H9 (cell line): Measurements from ENCODE around the gene SEZ6. TPM values are rescaled to one million over a fixed set of nuclear protein-coding genes. Genes with fewer than 3 reads are reported as not detected.

Experiments used
- DNase-seq: peaks from one replicate; pipeline ENCODE4 v3.0.0-alpha.2; 2017
- H2AFZ ChIP-seq: one replicate; pipeline ENCODE4 v1.6.1; 2013; ENCODE audit warnings: mild to moderate bottlenecking, low read length, control low read depth, moderate library complexity
- H2AK5ac ChIP-seq: 2 replicates; pipeline ENCODE4 v1.6.1; 2013; ENCODE audit warnings: low read length, control low read depth, mixed read lengths; ENCODE audit not compliant: insufficient read length
- H2BK120ac ChIP-seq: one replicate; pipeline ENCODE4 v1.6.1; 2013; ENCODE audit warnings: low read depth, mild to moderate bottlenecking, low read length, control low read depth, inconsistent platforms; ENCODE audit not compliant: poor library complexity, severe bottlenecking
- H2BK12ac ChIP-seq: 2 replicates; pipeline ENCODE4 v1.6.1; 2013; ENCODE audit warnings: low read length, control low read depth, mixed read lengths, low read depth; ENCODE audit not compliant: insufficient read length
- H2BK15ac ChIP-seq: 2 replicates; pipeline ENCODE4 v1.6.1; 2013; ENCODE audit warnings: low read depth, low read length, control low read depth
- H2BK20ac ChIP-seq: one replicate; pipeline ENCODE4 v1.6.1; 2013; ENCODE audit warnings: low read depth, mild to moderate bottlenecking, low read length, control low read depth, inconsistent platforms; ENCODE audit not compliant: poor library complexity, severe bottlenecking
- H2BK5ac ChIP-seq: 2 replicates; pipeline ENCODE4 v1.6.1; 2013; ENCODE audit warnings: low read length, control low read depth, mixed read lengths; ENCODE audit not compliant: insufficient read length
- H3K14ac ChIP-seq: 2 replicates; pipeline ENCODE4 v1.6.1; 2013; ENCODE audit warnings: low read length, control low read depth; ENCODE audit not compliant: insufficient read depth
- H3K18ac ChIP-seq: 2 replicates; pipeline ENCODE4 v1.6.1; 2013; ENCODE audit warnings: low read depth, mild to moderate bottlenecking, mixed read lengths, low read length, control low read depth; ENCODE audit not compliant: insufficient read length
- H3K23ac ChIP-seq: 2 replicates; pipeline ENCODE4 v1.6.1; 2013; ENCODE audit warnings: low read length, control low read depth, mixed read lengths, low read depth; ENCODE audit not compliant: insufficient read length
- H3K23me2 ChIP-seq: 2 replicates; pipeline ENCODE4 v1.6.1; 2013; ENCODE audit warnings: low read depth, mild to moderate bottlenecking, mixed read lengths, low read length, control low read depth; ENCODE audit not compliant: insufficient read length, poor library complexity, severe bottlenecking
- H3K27ac ChIP-seq: 2 replicates; pipeline ENCODE4 v1.5.1; 2013; ENCODE audit warnings: low read length, control low read depth, mixed read lengths, low read depth; ENCODE audit not compliant: insufficient read length
- H3K27me3 ChIP-seq: 2 replicates; pipeline ENCODE4 v1.6.1; 2013; ENCODE audit warnings: low read length, control low read depth, inconsistent platforms; ENCODE audit not compliant: insufficient read depth
- H3K4ac ChIP-seq: 2 replicates; pipeline ENCODE4 v1.6.1; 2013; ENCODE audit warnings: low read depth, mild to moderate bottlenecking, control low read depth, inconsistent platforms, low read length, moderate library complexity
- H3K4me1 ChIP-seq: 2 replicates; pipeline ENCODE4 v1.6.1; 2013; ENCODE audit warnings: low read length, control low read depth, inconsistent platforms; ENCODE audit not compliant: insufficient read depth
- H3K4me2 ChIP-seq: 2 replicates; pipeline ENCODE4 v1.6.1; 2013; ENCODE audit warnings: low read length, control low read depth, mixed read lengths; ENCODE audit not compliant: insufficient read length, insufficient read depth
- H3K56ac ChIP-seq: 2 replicates; pipeline ENCODE4 v1.6.1; 2013; ENCODE audit warnings: low read depth, mild to moderate bottlenecking, mixed read lengths, low read length, control low read depth; ENCODE audit not compliant: insufficient read length
- H3K79me1 ChIP-seq: 2 replicates; pipeline ENCODE4 v1.6.1; 2013; ENCODE audit warnings: low read depth, mild to moderate bottlenecking, moderate library complexity, low read length, control low read depth, inconsistent platforms; ENCODE audit not compliant: insufficient read depth, poor library complexity, severe bottlenecking
- H3K79me2 ChIP-seq: 2 replicates; pipeline ENCODE4 v1.6.1; 2013; ENCODE audit warnings: low read length, control low read depth, inconsistent platforms; ENCODE audit not compliant: insufficient read depth
- H3K9ac ChIP-seq: 2 replicates; pipeline ENCODE4 v1.6.1; 2013; ENCODE audit warnings: low read length, control low read depth, mixed read lengths; ENCODE audit not compliant: insufficient read length; ENCODE audit errors: extremely low read depth
- H3K9me3 ChIP-seq: one replicate; pipeline ENCODE4 v1.6.1; 2013; ENCODE audit warnings: low read depth, low read length, inconsistent platforms; ENCODE audit not compliant: control insufficient read depth
- H3T11ph ChIP-seq: one replicate; pipeline ENCODE4 v1.6.1; 2013; ENCODE audit warnings: mild to moderate bottlenecking, low read length, control low read depth, inconsistent platforms
- H4K20me1 ChIP-seq: one replicate; pipeline ENCODE4 v1.6.1; 2013; ENCODE audit not compliant: control insufficient read depth, insufficient read length, insufficient read depth
- H4K5ac ChIP-seq: 2 replicates; pipeline ENCODE4 v1.6.1; 2013; ENCODE audit warnings: low read depth, mild to moderate bottlenecking, mixed read lengths, low read length, control low read depth; ENCODE audit not compliant: insufficient read length
- H4K8ac ChIP-seq: replicated peaks from 2 replicates; pipeline ENCODE4 v1.6.1; 2013; ENCODE audit warnings: low read length, control low read depth, mixed read lengths, low read depth; ENCODE audit not compliant: insufficient read length
- H4K91ac ChIP-seq: 2 replicates; pipeline ENCODE4 v1.6.1; 2013; ENCODE audit warnings: low read depth, mild to moderate bottlenecking, moderate library complexity, mixed read lengths, low read length, control low read depth; ENCODE audit not compliant: insufficient read length
- H3K27ac Mint-ChIP-seq, 3 experiments: 2 replicates in 2 of 3; 3 replicates in 1 of 3; pipeline ENCODE4 v1.8.0; 2020 to 2021; ENCODE audit warnings: mixed read lengths in 3 of 3, mild to moderate bottlenecking in 1 of 3, moderate library complexity in 1 of 3
- H3K27me3 Mint-ChIP-seq: 2 replicates; pipeline ENCODE4 v1.8.0; 2021; ENCODE audit warnings: low read depth, mild to moderate bottlenecking, moderate library complexity, mixed read lengths
- H3K36me3 Mint-ChIP-seq, 3 experiments: 2 replicates in 2 of 3; 3 replicates in 1 of 3; pipeline ENCODE4 v1.8.0; 2020 to 2021; ENCODE audit warnings: low read depth in 3 of 3, mixed read lengths in 3 of 3; ENCODE audit not compliant: insufficient read depth in 1 of 3
- H3K4me1 Mint-ChIP-seq, 2 experiments: 2 replicates each; pipeline ENCODE4 v1.8.0; 2020; ENCODE audit warnings: mixed read lengths in 2 of 2
- H3K4me3 Mint-ChIP-seq, 2 experiments: 2 replicates in 1 of 2; 3 replicates in 1 of 2; pipeline ENCODE4 v1.8.0; 2020 to 2021; ENCODE audit warnings: mild to moderate bottlenecking in 2 of 2, mixed read lengths in 2 of 2, moderate library complexity in 1 of 2
- H3K9me3 Mint-ChIP-seq, 2 experiments: 2 replicates in 1 of 2; 3 replicates in 1 of 2; pipeline ENCODE4 v1.8.0; 2020; ENCODE audit warnings: mild to moderate bottlenecking in 2 of 2, mixed read lengths in 2 of 2, moderate library complexity in 1 of 2
- CTCF ChIP-seq: fragments of 200-600 bp; sonication (generic); conservative IDR thresholded peaks from 3 replicates; pipeline ENCODE4 v1.8.0; 2021; ENCODE audit warnings: antibody characterized with exemption, mild to moderate bottlenecking
- WGBS: extraction: QIAGEN DNeasy Blood & Tissue Kit; methylation state at CpG from one replicate; pipeline ENCODE4 v1.1.7; 2013; ENCODE audit warnings: missing lambda C conversion rate, low lambda C conversion rate, mixed read lengths; ENCODE audit not compliant: insufficient read length; ENCODE audit errors: extremely low coverage; 5-methylcytosine and 5-hydroxymethylcytosine counted together
- total RNA-seq: library from RNA; stranded (reverse); gene quantifications from 2 replicates; pipeline ENCODE4 v1.2.1, GENCODE V29; 2021

The SEZ6 gene
- total RNA-seq, 1 experiment from 2014 or later: 1.8 TPM

GRCh38 chr17:29037739-29038084 is 31.9 kb upstream of the SEZ6 start:
- H3K9me3 Mint-ChIP-seq: peaks cover 19 to 20% of the 10 kb centered on the region in 2 experiments
- no peak overlapping the region for H2BK12ac ChIP-seq
- no peak overlapping the region for H2AFZ ChIP-seq
- no peak overlapping the region for H2BK5ac ChIP-seq
- no peak overlapping the region for H2BK20ac ChIP-seq
- no peaks in the 10 kb centered on the region for H3K79me1 ChIP-seq
- H3K9ac ChIP-seq: no peak overlapping the region
- no peaks in the 10 kb centered on the region for H3K27me3 ChIP-seq
- no peaks in the 10 kb centered on the region for H3K9me3 ChIP-seq
- no peak overlapping the region for H4K5ac ChIP-seq
- DNase-seq: no peak
- H4K20me1 ChIP-seq: no peaks in the 10 kb centered on the region
- H3K23ac ChIP-seq: no peak overlapping the region
- no peak overlapping the region for H2BK15ac ChIP-seq
- no peak overlapping the region for H3T11ph ChIP-seq
- no peak overlapping the region for H3K56ac ChIP-seq
- no peaks in the 10 kb centered on the region for H3K23me2 ChIP-seq
- H3K18ac ChIP-seq: no peak overlapping the region
- H4K8ac ChIP-seq: no peak overlapping the region
- no peak overlapping the region for H3K4ac ChIP-seq
- peaks cover 5% of the 10 kb centered on the region for H3K27me3 Mint-ChIP-seq
- H3K27ac Mint-ChIP-seq: no peak overlapping the region
- no peak for TF ChIP-seq CTCF
- H3K4me2 ChIP-seq: no peak overlapping the region
- no peak overlapping the region for H2AK5ac ChIP-seq
- peaks cover 13 to 20% (median 15%) of the 10 kb centered on the region in 3 experiments for H3K36me3 Mint-ChIP-seq
- peaks cover 34 to 37% of the 10 kb centered on the region in 2 experiments for H3K4me1 Mint-ChIP-seq
- H3K14ac ChIP-seq: peak overlapping the region; percentile 0; the same call in 1 of the 2 replicates
- H3K4me1 ChIP-seq: peaks cover 12% of the 10 kb centered on the region
- WGBS: no CpG with 5 or more reads among the region's 10 CpGs
- no peaks in the 10 kb centered on the region for H3K79me2 ChIP-seq
- no peak overlapping the region for H4K91ac ChIP-seq
- no peak overlapping the region for H3K4me3 Mint-ChIP-seq
- no peak overlapping the region for H3K27ac ChIP-seq
- H2BK120ac ChIP-seq: no peak overlapping the region
